CMK (cell line): ENCODE measurements around the gene UBE2E2.

Experiments used
- DNase-seq: peaks from one replicate; pipeline ENCODE4 v3.0.0-alpha.2; 2010; ENCODE audit warnings: low read depth

UBE2E2 gene

GRCh38 chr3:23537101-23537551, 334.0 kb downstream of the UBE2E2 start:
- no peak for DNase-seq

- DNase-seq = no peak
Observed at GRCh38 chr3:23539185-23539584, 336.1 kb downstream of the UBE2E2 start.

GRCh38 chr3:23540600-23540999, 337.5 kb downstream of the UBE2E2 start:
- DNase-seq = no peak

GRCh38 chr3:23542079-23542478, 339.0 kb downstream of the UBE2E2 start:
- no peak for DNase-seq

DNA sequence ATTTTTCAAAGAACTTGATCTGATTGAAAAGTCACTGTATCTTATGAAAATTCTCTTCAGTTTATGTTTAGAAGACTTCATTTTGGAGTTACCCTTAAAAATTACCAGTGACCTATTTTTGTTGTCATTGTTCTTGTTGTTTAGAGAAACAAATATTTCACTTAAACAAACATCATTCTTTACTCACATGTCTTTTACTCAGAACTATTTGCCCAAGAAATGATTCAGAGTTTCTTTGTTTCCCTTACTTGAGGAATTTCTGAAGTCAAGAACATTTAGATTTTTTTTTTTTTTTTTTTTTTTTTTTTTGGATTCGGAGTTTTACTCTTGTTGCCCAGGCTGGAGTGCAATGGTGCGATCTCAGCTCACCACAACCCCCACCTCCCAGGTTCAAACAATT, 343.1 kb downstream of the UBE2E2 start:
- no peak for DNase-seq

GRCh38 chr3:23547905-23548650, 345.0 kb downstream of the UBE2E2 start:
- no peak for DNase-seq

DNA sequence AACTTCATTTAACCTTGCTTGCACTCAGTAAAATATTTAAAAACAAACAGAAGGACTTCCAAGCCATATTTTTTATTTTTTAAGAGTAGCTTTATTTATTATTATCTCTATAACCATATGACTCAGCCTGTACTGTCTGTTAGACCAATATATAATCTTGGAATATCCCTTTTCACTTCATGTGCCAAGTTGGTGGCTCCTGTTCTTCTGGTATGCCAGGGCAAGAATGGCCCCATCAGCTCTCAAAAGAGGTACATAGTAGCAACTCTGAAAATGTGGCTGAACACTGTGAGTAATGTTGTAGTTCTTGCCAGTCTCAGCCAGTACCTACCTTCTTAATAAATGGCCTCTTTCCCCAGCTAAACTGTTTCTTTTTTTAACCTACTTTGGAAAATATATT, 345.6 kb downstream of the UBE2E2 start:
- DNase-seq = no peak

- DNase-seq = no peak
Observed at GRCh38 chr3:23549148-23549910, 346.2 kb downstream of the UBE2E2 start.

GRCh38 chr3:23550402-23550801, 347.3 kb downstream of the UBE2E2 start:
- DNase-seq = no peak

- no peak for DNase-seq
Observed at GRCh38 chr3:23552506-23552905, 349.4 kb downstream of the UBE2E2 start.

- DNase-seq = no peak
Observed at GRCh38 chr3:23553353-23553752, 350.2 kb downstream of the UBE2E2 start.

DNA sequence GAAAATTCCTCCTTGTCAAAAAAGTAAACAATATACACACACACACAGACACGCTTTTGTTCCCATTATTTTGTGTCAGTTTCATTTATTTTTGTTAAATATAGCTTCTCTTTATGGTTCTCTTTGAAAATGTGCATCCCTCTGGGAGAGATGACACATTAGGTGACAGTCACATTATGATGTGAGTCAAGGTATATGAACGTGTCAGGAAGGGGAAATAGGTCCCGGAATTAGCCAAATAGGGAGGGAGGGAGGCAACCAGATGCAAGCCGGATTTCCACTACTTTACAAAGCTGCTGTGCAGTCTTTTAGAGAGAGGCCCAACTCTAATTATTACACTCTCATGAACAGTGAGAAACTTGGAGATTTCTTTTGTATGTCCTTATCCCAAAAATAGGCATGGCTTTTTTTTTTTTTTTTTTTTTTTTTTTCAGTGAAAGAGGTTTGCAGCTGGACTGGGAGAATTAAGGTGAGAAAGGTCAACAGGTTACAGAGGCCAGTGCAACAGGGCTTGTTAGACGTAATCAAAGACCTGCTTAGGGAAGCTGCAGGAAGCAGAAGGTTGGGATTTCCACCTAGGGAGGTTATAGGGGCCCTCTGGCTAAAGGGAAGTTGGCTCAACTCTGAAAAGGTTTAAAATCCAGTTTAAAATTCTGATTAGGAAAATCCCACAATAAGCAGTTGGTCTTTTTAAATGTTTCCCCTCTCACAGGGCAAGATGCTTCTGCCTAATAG, 362.1 kb downstream of the UBE2E2 start:
- DNase-seq = no peak

- no peak for DNase-seq
Observed at GRCh38 chr3:23566499-23566898, 363.4 kb downstream of the UBE2E2 start.

DNA sequence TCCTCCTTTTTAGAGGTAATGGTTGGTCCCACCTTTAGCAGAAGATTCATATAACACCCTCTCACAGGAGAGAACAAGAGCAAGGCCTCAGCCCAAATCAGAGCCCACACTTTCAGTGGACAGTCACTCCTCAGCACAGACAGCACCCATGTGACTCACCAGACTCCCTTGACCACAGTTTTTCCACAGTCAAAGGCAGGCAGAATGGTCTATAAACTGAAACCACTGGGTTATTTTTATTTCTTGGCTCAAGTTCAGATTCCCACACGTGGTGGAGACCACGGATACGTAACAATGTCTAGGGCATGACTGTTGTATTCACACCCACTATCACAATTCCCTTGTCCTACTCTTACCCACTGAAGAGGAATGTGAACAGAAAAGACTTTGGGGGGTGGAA, 364.8 kb downstream of the UBE2E2 start:
- no peak for DNase-seq

DNA sequence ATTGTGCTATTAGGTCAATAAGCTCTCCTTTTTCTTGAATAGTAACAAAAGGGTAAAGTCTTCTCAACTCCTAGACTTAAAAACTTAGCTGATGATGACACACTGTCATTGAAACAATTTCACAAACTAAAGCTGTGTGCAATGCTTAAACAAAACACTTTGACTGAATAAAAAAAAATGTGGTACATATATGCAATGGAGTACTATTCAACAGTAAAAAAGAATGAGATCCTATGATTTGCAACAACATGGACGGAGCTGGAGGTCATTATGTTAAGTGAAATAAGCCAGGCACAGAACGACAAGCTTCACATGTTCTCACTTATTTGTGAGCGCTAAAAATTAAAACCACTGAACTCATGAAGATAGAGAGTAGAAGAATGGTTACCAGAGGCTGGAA, 370.7 kb downstream of the UBE2E2 start:
- DNase-seq = no peak

GRCh38 chr3:23574822-23575315, 371.7 kb downstream of the UBE2E2 start:
- DNase-seq = no peak

DNA sequence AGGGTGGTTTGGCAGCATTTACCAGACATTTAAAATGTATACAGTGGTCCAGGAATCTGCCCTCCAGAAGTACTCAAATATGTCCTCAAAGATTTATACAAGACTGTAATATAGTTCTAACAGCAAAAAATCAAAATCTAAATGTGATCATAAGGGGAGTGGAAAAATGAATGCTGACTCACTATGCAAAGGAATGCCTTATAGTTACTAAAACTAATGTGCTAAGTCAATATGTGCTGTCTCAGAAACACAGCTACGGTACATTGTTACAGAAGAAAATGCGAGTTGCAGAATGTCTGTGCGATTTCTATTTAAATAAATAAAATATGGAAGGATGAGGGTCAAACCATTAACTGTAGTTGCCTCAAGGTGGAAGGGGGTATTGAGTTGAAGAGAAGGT, 372.6 kb downstream of the UBE2E2 start:
- no peak for DNase-seq

DNA sequence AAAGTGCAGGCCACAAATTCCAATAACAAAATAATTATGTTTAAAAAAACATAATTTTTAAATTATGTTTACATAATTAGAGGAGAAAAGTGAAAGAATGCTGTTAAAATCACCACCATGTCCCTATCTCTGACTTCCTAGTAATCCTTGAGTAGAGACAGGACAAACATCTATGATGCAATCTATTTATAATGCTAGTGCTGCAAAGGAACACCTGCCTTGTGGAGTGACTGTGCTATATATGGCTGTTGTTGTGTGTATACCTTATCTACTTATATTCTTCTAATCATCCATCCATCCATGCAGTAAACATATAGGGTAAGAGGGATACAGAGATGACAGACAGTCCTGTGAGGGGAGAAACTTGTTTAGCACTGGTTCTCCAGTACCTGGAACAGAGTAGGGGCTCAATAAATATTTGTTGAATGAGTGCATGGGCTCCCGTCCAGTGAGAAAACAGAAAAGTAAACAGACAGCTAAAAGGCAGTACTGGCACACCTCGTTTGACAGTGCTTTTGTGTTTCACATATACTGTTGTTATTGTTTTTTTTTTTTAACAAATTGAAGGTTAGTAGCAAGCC, 373.3 kb downstream of the UBE2E2 start:
- no peak for DNase-seq

DNA sequence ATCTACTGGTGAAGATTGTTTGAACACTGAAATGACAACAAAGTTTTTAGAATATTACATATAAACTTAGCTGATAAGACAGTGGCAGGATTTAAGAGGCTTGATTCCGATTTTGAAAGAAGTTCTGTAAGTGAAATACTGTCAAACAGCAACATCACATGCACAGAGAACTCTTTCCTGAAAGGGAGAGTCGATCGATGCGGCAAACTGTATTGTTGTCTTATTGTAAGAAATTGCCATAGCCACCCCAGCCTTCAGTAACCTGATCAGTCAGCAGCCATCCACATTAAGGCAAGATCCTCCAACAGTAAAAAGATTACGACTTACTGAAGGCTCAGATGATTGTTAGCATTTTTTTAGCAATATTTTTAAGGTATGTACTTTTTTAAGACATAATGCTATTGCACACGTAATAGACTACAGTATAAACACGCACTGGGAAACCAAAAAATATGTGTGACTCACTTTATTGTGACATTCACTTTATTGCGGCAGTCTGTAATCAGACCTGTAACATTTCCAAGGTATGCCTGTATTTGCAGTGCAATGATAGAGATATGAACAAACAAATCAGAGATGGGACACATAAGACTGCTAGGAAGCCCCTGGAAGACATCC, 377.1 kb downstream of the UBE2E2 start:
- DNase-seq = no peak

- no peak for DNase-seq
Observed at GRCh38 chr3:23583980-23584740, 381.0 kb downstream of the UBE2E2 start.

- no peak for DNase-seq
Observed at GRCh38 chr3:23587513-23587912, 384.4 kb downstream of the UBE2E2 start.
